Right atrium auricular region (tissue), 2 donors: ENCODE measurements around the gene ABI3BP. TPM values are rescaled to one million over a fixed set of nuclear protein-coding genes. Genes with fewer than 3 reads are reported as not detected.

Experiments
- DNase-seq: peaks from one replicate; pipeline ENCODE4 v3.0.0-alpha.2; 2019; ENCODE audit warnings: low spot score
- H3K27ac ChIP-seq, 2 donors: fragments of 200-600 bp; sonication (generic); 1 replicate in 1 of 2; 2 replicates in 1 of 2; pipeline ENCODE4 v1.5.1; 2016 to 2019
- H3K27me3 ChIP-seq, 2 donors: fragments of 200-600 bp; sonication (generic); one replicate each; pipeline versions ENCODE4 v1.5.1 to v1.6.0; 2017 to 2019
- H3K36me3 ChIP-seq: fragments of 200-600 bp; sonication (generic); one replicate; pipeline ENCODE4 v1.5.1; 2016
- H3K4me1 ChIP-seq, 2 donors: fragments of 200-600 bp; sonication (generic); one replicate each; pipeline versions ENCODE4 v1.5.1 to v1.6.0; 2017 to 2019
- H3K4me3 ChIP-seq, 2 donors: fragments of 200-600 bp; sonication (generic); 1 replicate in 1 of 2; 2 replicates in 1 of 2; pipeline ENCODE4 v1.5.1; 2017 to 2019; ENCODE audit warnings: mild to moderate bottlenecking in 1 of 2, moderate library complexity in 1 of 2
- H3K9me3 ChIP-seq, 2 donors: fragments of 200-600 bp; sonication (generic); one replicate each; pipeline ENCODE4 v1.5.1; 2019
- CTCF ChIP-seq, 2 donors: fragments of 200-600 bp; sonication (generic); IDR thresholded peaks; one replicate each; pipeline ENCODE4 v1.5.1; 2019; ENCODE audit warnings: antibody characterized with exemption in 2 of 2
- total RNA-seq, 2 donors: library from RNA; depleted of rRNA; stranded (reverse); fragments of >200 nt; gene quantifications; one replicate each; pipeline ENCODE4 v1.1.0, GENCODE V29; 2016

ABI3BP gene
- total RNA-seq, 2 donors from 2014 or later = 46.7 to 56.3 TPM

GRCh38 chr3:100966049-100966491 lies 27.2 kb downstream of the ABI3BP start:
- peaks cover 0 to 3% of the 10 kb centered on the region in 2 donors for H3K9me3 ChIP-seq
- no peak for TF ChIP-seq CTCF (IDR thresholded peaks at IDR 0.05)
- H3K27me3 ChIP-seq = no peaks in the 10 kb centered on the region
- peak overlapping the region; percentile 14 to 21 for H3K27ac ChIP-seq
- DNase-seq = no peak
- H3K4me1 ChIP-seq = no peaks in the 10 kb centered on the region
- H3K4me3 ChIP-seq = no peak overlapping the region
- H3K36me3 ChIP-seq = no peaks in the 10 kb centered on the region

- H3K27me3 ChIP-seq = no peaks in the 10 kb centered on the region
- H3K4me1 ChIP-seq = no peaks in the 10 kb centered on the region
- no peak overlapping the region for H3K27ac ChIP-seq
- no peak for TF ChIP-seq CTCF (IDR thresholded peaks at IDR 0.05)
- no peak overlapping the region for H3K4me3 ChIP-seq
- peaks cover 0 to 19% of the 10 kb centered on the region in 2 donors for H3K9me3 ChIP-seq
- H3K36me3 ChIP-seq = no peaks in the 10 kb centered on the region
- no peak for DNase-seq
Observed at GRCh38 chr3:100963041-100963440, 30.2 kb downstream of the ABI3BP start.

- Histone ChIP-seq H3K27me3 (no peaks in the 10 kb centered on the region), H3K9me3 (peaks cover 0 to 19% of the 10 kb centered on the region in 2 donors), H3K4me1 (peaks cover 0 to 6% of the 10 kb centered on the region in 2 donors), H3K36me3 (no peaks in the 10 kb centered on the region), H3K27ac (peak overlapping the region; percentile 53 to 79), H3K4me3 (no peak overlapping the region)
- no peak for DNase-seq
- TF ChIP-seq CTCF (IDR thresholded peaks at IDR 0.05) = no peak
Observed at GRCh38 chr3:100957261-100957986, 35.8 kb downstream of the ABI3BP start.

GRCh38 chr3:100956276-100956675 lies 36.9 kb downstream of the ABI3BP start:
- Histone ChIP-seq H3K4me3 (no peak overlapping the region), H3K27ac (peak overlapping the region; percentile 53 to 79), H3K27me3 (no peaks in the 10 kb centered on the region), H3K9me3 (peaks cover 0 to 18% of the 10 kb centered on the region in 2 donors), H3K4me1 (peaks cover 0 to 6% of the 10 kb centered on the region in 2 donors), H3K36me3 (no peaks in the 10 kb centered on the region)
- DNase-seq = no peak
- no peak for TF ChIP-seq CTCF (IDR thresholded peaks at IDR 0.05)

GRCh38 chr3:100954990-100955389 lies 38.2 kb downstream of the ABI3BP start:
- TF ChIP-seq CTCF (IDR thresholded peaks at IDR 0.05) = no peak
- Histone ChIP-seq H3K36me3 (no peaks in the 10 kb centered on the region), H3K27ac (peak overlapping the region; percentile 64 to 79), H3K4me3 (no peak overlapping the region), H3K27me3 (no peaks in the 10 kb centered on the region), H3K4me1 (peaks cover 0 to 6% of the 10 kb centered on the region in 2 donors), H3K9me3 (peaks cover 0 to 7% of the 10 kb centered on the region in 2 donors)
- DNase-seq = peak; percentile 83
